WTC11 (cell line): ENCODE data around the gene HEXD. TPM values are rescaled to one million over a fixed set of nuclear protein-coding genes. Genes with fewer than 3 reads are reported as not detected.

Experiments
- ATAC-seq: fragments of 200-7000 bp; cut with Tn5 transposase; 2 replicates; pipeline ENCODE4 v1.10.0; 2021; ENCODE audit warnings: mild to moderate bottlenecking, moderate library complexity
- CTCF ChIA-PET: fragments of 300-600 bp; sonication (Branson Sonifier 250); formaldehyde crosslinking; loops from one replicate; lab custom pipeline; 2021; ENCODE audit warnings: antibody characterized with exemption; lab: Charles Lee
- POLR2A ChIA-PET: fragments of 350-600 bp; sonication (Branson Sonifier 250); formaldehyde crosslinking; loops from one replicate; lab custom pipeline; 2021; ENCODE audit warnings: antibody characterized with exemption; lab: Charles Lee
- DNase-seq: peaks from one replicate; pipeline ENCODE4 v3.0.0; 2021; ENCODE audit warnings: low spot score
- H3K27ac Mint-ChIP-seq: 2 replicates; pipeline ENCODE4 v1.8.0; 2021; ENCODE audit warnings: mixed read lengths
- H3K27me3 Mint-ChIP-seq: 2 replicates; pipeline ENCODE4 v1.8.0; 2021; ENCODE audit warnings: low read depth, mild to moderate bottlenecking, moderate library complexity, mixed read lengths
- H3K36me3 Mint-ChIP-seq: 2 replicates; pipeline ENCODE4 v1.8.0; 2021; ENCODE audit warnings: mixed read lengths
- H3K4me1 Mint-ChIP-seq: 2 replicates; pipeline ENCODE4 v1.8.0; 2022; ENCODE audit warnings: mixed read lengths
- H3K4me3 Mint-ChIP-seq: 2 replicates; pipeline ENCODE4 v1.8.0; 2021; ENCODE audit warnings: mild to moderate bottlenecking, moderate library complexity, mixed read lengths
- H3K9me3 Mint-ChIP-seq: 2 replicates; pipeline ENCODE4 v1.8.0; 2021; ENCODE audit warnings: mixed read lengths
- AFF4 ChIP-seq: sonication (generic); formaldehyde crosslinking; IDR thresholded peaks from 2 replicates; pipeline ENCODE4 v1.8.1; 2023; ENCODE audit warnings: mild to moderate bottlenecking, missing genetic modification reagents, borderline replicate concordance
- ATF1 ChIP-seq: sonication (generic); formaldehyde crosslinking; IDR thresholded peaks from 2 replicates; pipeline ENCODE4 v1.8.1; 2023; ENCODE audit warnings: mild to moderate bottlenecking, moderate library complexity, missing genetic modification reagents
- E2F1 ChIP-seq: sonication (generic); formaldehyde crosslinking; IDR thresholded peaks from 2 replicates; pipeline ENCODE4 v1.8.0; 2022; ENCODE audit warnings: mild to moderate bottlenecking, missing genetic modification reagents
- FOXJ3 ChIP-seq: sonication (generic); formaldehyde crosslinking; IDR thresholded peaks from 2 replicates; pipeline ENCODE4 v1.9.0; 2021; ENCODE audit warnings: missing genetic modification reagents, mild to moderate bottlenecking, borderline replicate concordance
- FOXK1 ChIP-seq: sonication (generic); formaldehyde crosslinking; IDR thresholded peaks from 2 replicates; pipeline ENCODE4 v1.8.0; 2022; ENCODE audit warnings: mild to moderate bottlenecking, moderate library complexity, missing genetic modification reagents
- FOXP4 ChIP-seq: sonication (generic); formaldehyde crosslinking; IDR thresholded peaks from 2 replicates; pipeline ENCODE4 v1.8.0; 2022; ENCODE audit warnings: mild to moderate bottlenecking, missing genetic modification reagents
- JUN ChIP-seq: sonication (generic); formaldehyde crosslinking; IDR thresholded peaks from 2 replicates; pipeline ENCODE4 v1.8.0; 2023; ENCODE audit warnings: mild to moderate bottlenecking, missing genetic modification reagents
- KAT7 ChIP-seq: sonication (generic); formaldehyde crosslinking; IDR thresholded peaks from 2 replicates; pipeline ENCODE4 v1.8.1; 2023; ENCODE audit warnings: missing genetic modification reagents, mild to moderate bottlenecking, borderline replicate concordance
- NFE2L1 ChIP-seq: sonication (generic); formaldehyde crosslinking; IDR thresholded peaks from 2 replicates; pipeline ENCODE4 v1.8.1; 2023; ENCODE audit warnings: missing genetic modification reagents
- NR2C2 ChIP-seq: sonication (generic); formaldehyde crosslinking; IDR thresholded peaks from 2 replicates; pipeline ENCODE4 v1.8.0; 2022; ENCODE audit warnings: mild to moderate bottlenecking, missing genetic modification reagents
- SMAD3 ChIP-seq: sonication (generic); formaldehyde crosslinking; IDR thresholded peaks from 2 replicates; pipeline ENCODE4 v1.8.0; 2022; ENCODE audit warnings: missing genetic modification reagents, mild to moderate bottlenecking, borderline replicate concordance
- SMAD4 ChIP-seq: sonication (generic); formaldehyde crosslinking; IDR thresholded peaks from 2 replicates; pipeline ENCODE4 v1.8.0; 2022; ENCODE audit warnings: mild to moderate bottlenecking, missing genetic modification reagents
- SP1 ChIP-seq: sonication (generic); formaldehyde crosslinking; conservative IDR thresholded peaks from 2 replicates; pipeline ENCODE4 v1.8.1; 2022; ENCODE audit warnings: missing genetic modification reagents
- TCF7 ChIP-seq: sonication (generic); formaldehyde crosslinking; IDR thresholded peaks from 2 replicates; pipeline ENCODE4 v1.8.0; 2022; ENCODE audit warnings: mild to moderate bottlenecking, low read depth, missing genetic modification reagents, moderate library complexity
- TEAD1 ChIP-seq: sonication (generic); formaldehyde crosslinking; IDR thresholded peaks from 2 replicates; pipeline ENCODE4 v1.8.0; 2022; ENCODE audit warnings: mild to moderate bottlenecking, missing genetic modification reagents
- TP53 ChIP-seq: sonication (generic); formaldehyde crosslinking; IDR thresholded peaks from 2 replicates; pipeline ENCODE4 v1.8.1; 2023; ENCODE audit warnings: mild to moderate bottlenecking, missing genetic modification reagents
- USF1 ChIP-seq: sonication (generic); formaldehyde crosslinking; IDR thresholded peaks from 2 replicates; pipeline ENCODE4 v1.8.0; 2022; ENCODE audit warnings: mild to moderate bottlenecking, missing genetic modification reagents
- ZBTB43 ChIP-seq: sonication (generic); formaldehyde crosslinking; IDR thresholded peaks from 2 replicates; pipeline ENCODE4 v1.8.1; 2023; ENCODE audit warnings: mild to moderate bottlenecking, missing genetic modification reagents
- ZNF219 ChIP-seq: sonication (generic); formaldehyde crosslinking; IDR thresholded peaks from 2 replicates; pipeline ENCODE4 v1.8.0; 2023; ENCODE audit warnings: missing genetic modification reagents, mild to moderate bottlenecking, borderline replicate concordance
- ZNF232 ChIP-seq: sonication (generic); formaldehyde crosslinking; IDR thresholded peaks from 2 replicates; pipeline ENCODE4 v1.8.0; 2022; ENCODE audit warnings: mild to moderate bottlenecking, missing genetic modification reagents
- ZNF317 ChIP-seq: sonication (generic); formaldehyde crosslinking; IDR thresholded peaks from 2 replicates; pipeline ENCODE4 v1.8.1; 2023; ENCODE audit warnings: low read depth, mild to moderate bottlenecking, moderate library complexity, missing genetic modification reagents, borderline replicate concordance
- total RNA-seq: library from RNA; stranded (reverse); gene quantifications from 3 replicates; pipeline ENCODE4 v1.2.3, GENCODE V29; 2021
- TF ChIP-seq, protein P1 (sequence below): sonication (generic); formaldehyde crosslinking; IDR thresholded peaks from 2 replicates; pipeline ENCODE4 v1.8.0; 2023; ENCODE audit warnings: missing genetic modification reagents
- TF ChIP-seq, protein P2 (sequence below): fragments of 250-450 bp; sonication (Bioruptor Pico); IDR thresholded peaks from 2 replicates; pipeline ENCODE4 v1.8.0; 2021; ENCODE audit warnings: mild to moderate bottlenecking
- TF ChIP-seq, protein P3 (sequence below): sonication (generic); formaldehyde crosslinking; IDR thresholded peaks from 2 replicates; pipeline ENCODE4 v1.8.1; 2022; ENCODE audit warnings: low read depth, missing genetic modification reagents, borderline replicate concordance

The HEXD gene
- total RNA-seq, 1 experiment from 2014 or later: 36.0 TPM

- Mint-ChIP-seq H3K27me3 (no peaks in the 10 kb centered on the region), H3K4me1 (peaks cover 13% of the 10 kb centered on the region), H3K4me3 (peak overlapping the region; percentile 36), H3K27ac (peak overlapping the region; percentile 63; the same call in 1 of the 2 replicates), H3K9me3 (no peaks in the 10 kb centered on the region), H3K36me3 (peaks cover under 1% of the 10 kb centered on the region; the same call in 1 of the 2 replicates)
- ATAC-seq (peak; percentile 76), DNase-seq (peak; percentile 91)
- CTCF ChIA-PET: interaction anchor here (0.6 to 1.8 kb wide), 8 partner anchors 10 to 245 kb away, joined by 3 to 9 read pairs (median 4); no protein-coding TSS in a partner anchor
- POLR2A ChIA-PET: no interaction called here
- TF ChIP-seq TEAD1: peak; percentile 95
- 0 out of 2 replicates have a peak, but pooled peaks have one; percentile 45 for TF ChIP-seq NR2C2 (CRISPR knock-in tag)
- no peak; the same call in 1 of the 2 replicates for TF ChIP-seq TCF7 (CRISPR knock-in tag)
- TF ChIP-seq, protein P1, sequence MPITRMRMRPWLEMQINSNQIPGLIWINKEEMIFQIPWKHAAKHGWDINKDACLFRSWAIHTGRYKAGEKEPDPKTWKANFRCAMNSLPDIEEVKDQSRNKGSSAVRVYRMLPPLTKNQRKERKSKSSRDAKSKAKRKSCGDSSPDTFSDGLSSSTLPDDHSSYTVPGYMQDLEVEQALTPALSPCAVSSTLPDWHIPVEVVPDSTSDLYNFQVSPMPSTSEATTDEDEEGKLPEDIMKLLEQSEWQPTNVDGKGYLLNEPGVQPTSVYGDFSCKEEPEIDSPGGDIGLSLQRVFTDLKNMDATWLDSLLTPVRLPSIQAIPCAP (CRISPR knock-in tag): peak; percentile 93
- peak; percentile 93 for TF ChIP-seq JUN (CRISPR knock-in tag)
- TF ChIP-seq, protein P2, sequence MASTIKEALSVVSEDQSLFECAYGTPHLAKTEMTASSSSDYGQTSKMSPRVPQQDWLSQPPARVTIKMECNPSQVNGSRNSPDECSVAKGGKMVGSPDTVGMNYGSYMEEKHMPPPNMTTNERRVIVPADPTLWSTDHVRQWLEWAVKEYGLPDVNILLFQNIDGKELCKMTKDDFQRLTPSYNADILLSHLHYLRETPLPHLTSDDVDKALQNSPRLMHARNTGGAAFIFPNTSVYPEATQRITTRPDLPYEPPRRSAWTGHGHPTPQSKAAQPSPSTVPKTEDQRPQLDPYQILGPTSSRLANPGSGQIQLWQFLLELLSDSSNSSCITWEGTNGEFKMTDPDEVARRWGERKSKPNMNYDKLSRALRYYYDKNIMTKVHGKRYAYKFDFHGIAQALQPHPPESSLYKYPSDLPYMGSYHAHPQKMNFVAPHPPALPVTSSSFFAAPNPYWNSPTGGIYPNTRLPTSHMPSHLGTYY (CRISPR knock-in tag): no peak
- TF ChIP-seq ZNF232 (CRISPR knock-in tag): peak; percentile 94
- peak; percentile 85 for TF ChIP-seq FOXK1
- no peak for TF ChIP-seq FOXJ3 (CRISPR knock-in tag)
- TF ChIP-seq ATF1 (CRISPR knock-in tag): no peak
- TF ChIP-seq SMAD3 (CRISPR knock-in tag): peak; percentile 92
- peak; percentile 54; the same call in 1 of the 2 replicates for TF ChIP-seq SP1 (CRISPR knock-in tag)
- no peak for TF ChIP-seq AFF4 (CRISPR knock-in tag)
- peak; percentile 67; the same call in 1 of the 2 replicates for TF ChIP-seq ZBTB43 (CRISPR knock-in tag)
- TF ChIP-seq KAT7 (CRISPR knock-in tag): 0 out of 2 replicates have a peak, but pooled peaks have one; percentile 67
- TF ChIP-seq FOXP4 (CRISPR knock-in tag): peak; percentile 96
- peak; percentile 68; the same call in 1 of the 2 replicates for TF ChIP-seq ZNF219 (CRISPR knock-in tag)
- TF ChIP-seq, protein P3, sequence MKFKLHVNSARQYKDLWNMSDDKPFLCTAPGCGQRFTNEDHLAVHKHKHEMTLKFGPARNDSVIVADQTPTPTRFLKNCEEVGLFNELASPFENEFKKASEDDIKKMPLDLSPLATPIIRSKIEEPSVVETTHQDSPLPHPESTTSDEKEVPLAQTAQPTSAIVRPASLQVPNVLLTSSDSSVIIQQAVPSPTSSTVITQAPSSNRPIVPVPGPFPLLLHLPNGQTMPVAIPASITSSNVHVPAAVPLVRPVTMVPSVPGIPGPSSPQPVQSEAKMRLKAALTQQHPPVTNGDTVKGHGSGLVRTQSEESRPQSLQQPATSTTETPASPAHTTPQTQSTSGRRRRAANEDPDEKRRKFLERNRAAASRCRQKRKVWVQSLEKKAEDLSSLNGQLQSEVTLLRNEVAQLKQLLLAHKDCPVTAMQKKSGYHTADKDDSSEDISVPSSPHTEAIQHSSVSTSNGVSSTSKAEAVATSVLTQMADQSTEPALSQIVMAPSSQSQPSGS (CRISPR knock-in tag): 0 out of 2 replicates have a peak, but pooled peaks have one; percentile 32
- TF ChIP-seq SMAD4: peak; percentile 71; the same call in 1 of the 2 replicates
- TF ChIP-seq NFE2L1 (CRISPR knock-in tag): peak; percentile 75; the same call in 1 of the 2 replicates
- TF ChIP-seq E2F1: peak; percentile 81; the same call in 1 of the 2 replicates
- TF ChIP-seq USF1 (CRISPR knock-in tag): peak; percentile 74
- TF ChIP-seq ZNF317 (CRISPR knock-in tag): 0 out of 2 replicates have a peak, but pooled peaks have one; percentile 48
- peak; percentile 93 for TF ChIP-seq TP53
Observed at GRCh38 chr17:82414548-82415281, 3.4 kb upstream of the HEXD start.
